GM19239 (cell line): ENCODE data around the gene ZFYVE21.
A peak's percentile ranks its signal among the peaks of the same experiment; 100 is the strongest.

ENCODE experiments used
- DNase-seq: peaks from one replicate; pipeline ENCODE4 v3.0.0; 2011; ENCODE audit warnings: low spot score; ENCODE audit not compliant: insufficient read length
- FAIRE-seq: peaks from 2 replicates; lab custom pipeline; 2011; peaks lifted over from hg19 to GRCh38; lab: Jason Lieb, UNC

ZFYVE21 gene

DNA sequence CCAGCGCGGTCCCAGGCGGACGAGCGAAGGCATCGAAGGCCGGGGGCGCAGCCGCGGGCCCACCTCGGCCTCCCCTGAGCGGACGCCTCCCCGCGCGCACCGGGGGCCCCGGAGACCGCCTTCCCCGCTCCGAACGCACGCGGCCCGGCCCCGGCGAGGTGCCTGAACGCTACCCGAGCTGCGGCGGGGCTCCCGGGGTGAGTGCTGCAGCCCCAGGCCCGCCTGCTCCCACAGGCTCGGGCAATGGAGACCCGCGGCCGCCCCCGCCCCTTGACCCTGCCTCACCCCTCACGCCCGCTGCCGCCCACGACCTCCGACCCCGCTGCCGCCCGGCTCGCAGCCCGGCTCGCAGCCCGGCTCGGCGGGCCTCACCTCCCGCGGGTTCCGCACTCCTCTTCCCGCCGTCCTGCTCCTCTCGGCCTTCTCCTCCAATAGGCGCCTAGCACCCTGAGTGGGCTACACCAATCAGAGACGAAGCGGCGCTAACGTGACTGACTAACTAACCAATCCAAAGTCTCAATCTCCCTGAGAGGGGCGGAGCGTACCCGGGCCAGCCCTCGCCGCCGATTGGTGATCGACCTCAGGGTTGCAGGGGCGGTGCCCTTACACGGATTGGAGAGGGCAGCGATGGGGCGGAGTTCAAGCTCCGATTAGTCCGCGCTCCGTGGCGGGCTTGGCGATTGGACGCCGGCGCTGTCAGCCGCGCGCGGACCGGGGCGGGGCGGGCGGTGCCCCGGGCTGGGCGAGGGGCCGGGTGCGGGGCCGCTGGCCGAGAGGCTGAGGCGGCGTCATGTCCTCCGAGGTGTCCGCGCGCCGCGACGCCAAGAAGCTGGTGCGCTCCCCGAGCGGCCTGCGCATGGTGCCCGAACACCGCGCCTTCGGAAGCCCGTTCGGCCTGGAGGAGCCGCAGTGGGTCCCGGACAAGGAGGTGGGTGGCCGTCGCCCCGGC is at the start of gene ZFYVE21, which contains the start of gene XRCC3:
Gene ZFYVE21, plus strand, starts transcription at position 759 of the 949 bp plus-strand sequence. Its CDS starts 32 bp downstream, at position 791.
Gene XRCC3, minus strand, starts transcription at position 400 of the 949 bp plus-strand sequence. CDS start 4,364 bp downstream, outside the sequence.
- peak; percentile 99 for FAIRE-seq
- peak; percentile 100 for DNase-seq

DNA sequence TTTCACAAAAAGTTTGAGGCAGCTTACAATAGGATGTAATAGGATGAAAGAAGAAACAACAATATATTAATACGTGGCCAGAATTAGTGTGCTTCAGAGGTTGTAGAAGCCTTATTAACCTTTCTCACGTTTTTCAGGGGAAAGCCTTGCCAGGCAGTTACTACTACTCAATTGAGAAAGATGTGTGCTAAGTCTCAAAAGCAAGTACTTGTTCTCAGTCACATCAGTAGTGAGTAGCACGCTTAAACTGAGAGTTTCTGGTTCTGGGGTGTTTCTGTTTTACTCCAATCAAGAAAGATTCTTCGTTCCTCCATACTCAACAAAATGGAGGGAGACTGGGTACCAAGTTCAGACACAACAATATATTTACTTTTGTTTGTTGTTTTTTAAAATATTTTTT is 47.9 kb upstream of the ZFYVE21 start:
- FAIRE-seq: no peak

DNA sequence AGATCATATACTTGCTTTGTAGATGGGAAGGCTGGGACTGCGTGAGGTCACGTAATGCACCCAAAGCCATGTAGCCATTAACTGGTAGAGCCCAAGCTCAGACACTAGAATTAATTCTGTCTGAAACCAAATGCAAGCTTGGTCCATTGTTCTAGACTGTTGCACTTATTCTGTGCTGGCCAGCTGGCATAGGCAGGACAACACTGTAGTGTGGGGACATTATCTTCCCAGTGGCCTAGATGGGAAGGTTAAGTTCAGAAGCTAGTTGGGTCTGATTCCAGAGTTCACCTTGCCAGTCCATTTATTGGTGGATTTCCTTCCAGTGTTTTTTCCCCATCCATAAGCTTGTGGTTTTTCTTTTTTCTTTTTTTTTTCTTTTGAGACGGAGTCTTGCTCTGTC is 47.5 kb upstream of the ZFYVE21 start:
- FAIRE-seq (no peak), DNase-seq (no peak)

More for the DNA sequence above, 47.9 kb upstream of the ZFYVE21 start:
- no peak for DNase-seq

DNA sequence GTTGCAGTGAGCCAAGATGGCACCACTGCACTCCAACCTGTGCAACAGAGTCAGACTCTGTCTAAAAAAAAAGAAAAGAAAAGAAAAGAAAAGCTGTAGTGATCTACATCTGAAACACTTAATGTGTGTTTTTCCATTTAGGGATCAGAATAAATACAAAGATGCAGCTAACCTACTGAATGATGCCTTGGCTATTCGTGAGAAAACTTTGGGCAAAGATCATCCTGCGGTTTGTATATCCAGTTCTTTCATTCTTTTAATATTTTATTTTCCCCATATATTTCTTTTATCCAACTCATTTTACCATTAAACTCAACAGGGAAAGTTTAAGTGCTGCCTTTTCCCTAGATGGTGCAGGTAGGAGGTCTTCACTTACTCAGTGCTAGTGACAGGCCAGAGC is 46.2 kb upstream of the ZFYVE21 start:
- no peak for FAIRE-seq
- no peak for DNase-seq

GRCh38 chr14:103671911-103672310 is 43.7 kb upstream of the ZFYVE21 start:
- DNase-seq (no peak), FAIRE-seq (no peak)

- DNase-seq (no peak), FAIRE-seq (no peak)
Measured at GRCh38 chr14:103675957-103676356, 39.7 kb upstream of the ZFYVE21 start.

- no peak for FAIRE-seq
- DNase-seq: no peak
Measured at GRCh38 chr14:103676881-103677675, 38.5 kb upstream of the ZFYVE21 start.

DNA sequence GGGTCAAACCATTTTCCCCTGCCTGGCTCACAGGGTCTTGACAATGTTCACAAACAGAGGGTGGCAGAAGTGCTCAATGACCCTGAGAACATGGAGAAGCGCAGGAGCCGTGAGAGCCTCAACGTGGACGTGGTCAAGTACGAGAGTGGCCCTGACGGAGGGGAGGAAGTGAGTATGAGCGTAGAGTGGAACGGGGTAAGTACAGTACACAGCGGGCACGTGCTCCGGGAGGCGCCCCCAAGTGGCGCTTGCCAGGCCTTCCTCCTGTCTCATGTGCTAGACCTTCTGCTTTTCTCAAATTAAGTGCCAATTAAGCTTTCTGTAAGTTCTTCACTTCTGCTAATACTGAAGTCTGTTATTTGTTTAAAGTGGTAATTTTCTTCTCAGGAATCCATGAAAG is 36.3 kb upstream of the ZFYVE21 start:
- FAIRE-seq (peak; percentile 88), DNase-seq (peak; percentile 70)

DNA sequence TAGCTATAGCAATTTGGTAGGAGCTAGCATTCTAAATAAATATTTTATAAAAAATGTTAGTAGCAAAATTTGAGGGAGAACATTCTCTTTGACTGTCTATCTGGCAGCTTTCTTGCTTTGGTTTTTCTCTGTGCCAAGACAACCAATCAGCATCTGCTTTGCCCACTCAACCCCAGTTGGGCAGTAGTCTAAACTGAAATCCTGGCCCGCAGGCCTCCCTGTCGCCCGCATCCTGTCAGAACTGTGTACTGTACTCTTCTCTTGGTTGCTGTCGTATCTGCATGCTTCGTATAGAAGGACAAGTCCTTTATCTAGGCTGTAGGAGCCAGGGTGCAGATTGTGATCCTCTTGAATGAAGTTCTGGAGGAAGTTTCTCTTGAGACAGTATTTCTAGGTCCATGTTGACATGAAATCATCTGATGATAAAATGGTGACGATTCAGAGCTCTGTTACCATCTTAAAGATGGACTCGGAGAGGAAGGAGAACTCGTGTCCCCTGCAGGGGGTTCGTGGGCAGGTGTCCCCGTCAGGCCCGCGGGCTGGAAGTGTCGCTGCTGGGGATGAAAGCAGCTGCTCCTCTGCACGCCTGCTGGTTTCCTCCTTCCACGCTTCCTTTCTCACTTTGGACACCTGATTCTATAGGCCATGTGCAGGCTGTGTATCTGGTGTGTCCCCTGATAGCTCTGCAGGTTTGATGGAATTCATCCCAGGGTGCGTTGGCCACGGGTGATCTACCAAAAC is 34.9 kb upstream of the ZFYVE21 start:
- DNase-seq (no peak), FAIRE-seq (no peak)

DNA sequence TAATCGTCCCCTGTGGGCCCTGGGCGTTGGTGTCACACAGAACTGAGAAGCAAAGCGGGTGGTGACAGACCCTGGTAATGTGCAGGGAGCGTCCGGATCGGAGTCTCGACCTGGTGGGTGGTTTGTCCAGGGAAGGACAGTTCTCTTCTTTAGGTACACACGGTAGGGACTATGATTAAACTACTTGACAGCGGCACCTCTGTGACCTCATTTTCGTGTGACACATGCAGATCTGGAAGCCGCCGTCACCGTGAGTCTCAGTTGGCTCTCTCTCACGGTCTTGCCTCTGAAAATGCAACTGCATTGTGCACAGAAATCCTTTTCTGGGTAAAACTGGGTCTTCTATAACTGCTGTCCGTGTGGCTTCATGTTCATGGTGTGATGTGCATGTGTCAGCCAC is 32.5 kb upstream of the ZFYVE21 start:
- no peak for DNase-seq
- no peak for FAIRE-seq

DNA sequence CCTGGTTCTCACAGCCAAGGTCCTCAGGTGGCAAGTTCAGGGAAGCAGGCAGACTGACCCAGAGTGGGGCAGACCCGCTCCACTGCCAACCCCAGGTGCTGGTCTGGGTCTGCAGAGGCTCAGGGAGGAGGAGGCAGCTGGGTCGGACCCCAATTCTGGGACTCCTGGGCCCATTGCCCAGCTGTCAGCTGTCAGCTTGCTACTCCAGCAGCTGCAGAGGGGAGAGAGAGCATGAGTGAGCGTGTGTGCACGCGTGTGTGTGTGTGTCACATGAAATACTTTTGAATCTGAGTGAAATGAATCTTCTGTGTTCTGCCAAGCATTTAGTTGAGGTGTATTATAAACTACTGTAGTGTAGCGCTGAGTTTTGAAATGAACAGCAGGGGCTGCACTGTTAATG is 31.1 kb upstream of the ZFYVE21 start:
- DNase-seq (no peak), FAIRE-seq (no peak)

DNA sequence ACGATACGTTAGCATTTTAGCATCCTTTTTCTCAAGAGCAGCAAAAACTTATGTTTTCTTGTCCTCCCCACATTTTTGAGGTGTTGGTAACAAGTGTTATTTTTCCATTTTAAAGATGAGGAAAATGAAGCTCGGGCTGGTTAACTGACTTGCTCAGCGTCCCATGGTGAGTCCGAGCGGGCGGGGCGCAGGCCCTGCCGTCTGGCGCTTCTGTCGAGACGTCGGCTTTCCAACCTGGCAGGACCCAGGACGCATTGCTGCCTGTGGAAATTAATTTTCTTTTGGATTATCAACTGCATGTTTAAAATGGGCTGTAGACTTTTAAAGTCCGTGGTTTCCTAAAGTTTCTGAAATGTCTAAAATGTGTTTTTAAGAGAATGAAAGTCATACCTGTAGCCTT is 30.7 kb upstream of the ZFYVE21 start:
- FAIRE-seq: no peak
- DNase-seq: no peak

DNA sequence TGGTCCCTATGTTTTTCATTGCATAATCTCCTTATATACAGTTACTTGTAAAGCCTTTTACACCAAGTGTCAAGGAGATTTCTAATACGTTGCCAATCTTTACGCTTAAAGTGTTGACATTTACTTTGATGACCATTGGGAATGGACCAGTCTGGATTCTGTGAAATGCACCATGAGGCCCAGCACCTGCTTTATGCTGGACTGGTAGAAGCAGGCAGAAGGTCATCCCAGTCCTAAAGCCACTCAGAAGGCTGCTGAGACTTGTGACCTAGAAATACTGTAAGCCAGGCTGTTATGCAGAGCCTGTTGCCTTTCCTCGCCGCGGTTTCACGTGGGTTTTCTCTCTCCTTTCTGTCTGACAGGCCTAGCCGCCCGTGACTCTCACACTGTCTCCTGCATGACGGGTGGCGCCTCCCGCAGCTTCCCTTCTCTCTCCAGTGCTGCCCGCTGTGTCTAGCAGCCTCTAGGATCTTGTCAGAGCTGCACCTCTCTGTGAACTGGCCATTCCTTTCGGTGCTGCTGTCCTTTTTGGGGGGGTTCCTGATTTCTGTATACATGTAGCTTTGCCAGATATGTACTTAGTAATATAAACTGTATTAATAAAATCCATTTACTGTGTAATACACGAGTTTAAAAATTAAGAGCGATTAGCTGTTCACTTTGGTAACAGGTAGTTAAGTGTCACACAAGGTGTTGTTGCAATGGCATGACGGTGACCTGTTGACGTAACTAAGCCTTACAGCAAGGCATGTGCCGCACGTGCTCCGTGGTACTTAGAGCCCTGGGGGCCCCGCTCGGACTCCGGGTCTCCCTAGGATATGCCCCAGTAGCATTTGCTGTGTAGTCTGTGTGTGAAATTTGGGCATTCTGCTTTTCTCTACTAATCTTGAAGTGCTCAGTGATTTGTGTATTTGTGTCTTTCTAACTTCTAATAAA is 30.1 kb upstream of the ZFYVE21 start:
- DNase-seq (no peak), FAIRE-seq (no peak)

DNA sequence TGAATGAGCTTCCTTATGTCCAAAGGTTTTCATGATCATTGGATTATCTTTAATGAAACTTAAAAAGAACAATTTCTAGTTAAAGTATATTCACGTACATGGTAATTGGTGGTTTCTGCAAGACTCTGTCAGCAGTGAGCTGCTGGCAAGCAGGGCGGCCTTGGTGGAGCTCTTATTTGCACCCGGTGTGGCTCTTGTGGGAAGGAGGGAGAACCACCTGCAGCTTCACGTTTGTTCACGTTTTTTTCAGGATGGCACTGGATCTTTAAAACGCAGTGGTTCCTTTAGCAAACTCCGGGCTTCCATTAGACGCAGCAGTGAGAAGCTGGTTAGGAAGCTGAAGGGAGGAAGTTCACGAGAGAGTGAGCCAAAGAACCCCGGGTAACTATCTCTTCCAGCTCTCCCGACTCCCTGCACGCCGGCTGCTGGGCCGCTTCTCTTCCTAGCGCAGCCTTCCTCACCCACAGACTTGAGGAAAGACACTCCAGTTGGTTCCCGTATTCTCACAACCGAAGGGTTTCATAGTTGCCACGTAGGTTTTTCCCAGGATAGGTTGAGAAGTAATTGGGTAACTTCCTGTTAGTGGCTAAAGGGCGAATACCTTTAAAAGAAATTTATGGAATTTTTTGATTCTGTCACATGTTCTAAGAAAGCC is 28.7 kb upstream of the ZFYVE21 start:
- no peak for DNase-seq
- FAIRE-seq: no peak

DNA sequence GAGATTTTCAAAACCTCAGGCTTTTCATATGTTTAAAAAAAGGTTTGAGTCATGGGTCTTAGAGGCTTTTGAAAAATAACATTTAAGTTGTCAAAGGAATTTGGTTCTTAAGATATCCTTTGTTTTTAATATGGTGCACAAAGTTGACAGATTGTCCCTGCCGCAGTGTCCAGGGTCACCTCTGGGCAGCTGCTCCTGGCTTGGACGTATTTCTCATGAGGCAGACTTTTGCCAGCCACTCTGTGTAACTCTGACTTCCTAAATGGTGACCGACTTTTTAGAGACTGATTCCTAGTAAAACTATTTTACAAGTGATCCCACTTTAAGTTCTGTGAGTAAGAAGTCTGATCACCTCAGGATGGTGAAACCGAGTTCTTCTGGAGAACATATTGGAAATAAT is 27.9 kb upstream of the ZFYVE21 start:
- no peak for FAIRE-seq
- no peak for DNase-seq

DNA sequence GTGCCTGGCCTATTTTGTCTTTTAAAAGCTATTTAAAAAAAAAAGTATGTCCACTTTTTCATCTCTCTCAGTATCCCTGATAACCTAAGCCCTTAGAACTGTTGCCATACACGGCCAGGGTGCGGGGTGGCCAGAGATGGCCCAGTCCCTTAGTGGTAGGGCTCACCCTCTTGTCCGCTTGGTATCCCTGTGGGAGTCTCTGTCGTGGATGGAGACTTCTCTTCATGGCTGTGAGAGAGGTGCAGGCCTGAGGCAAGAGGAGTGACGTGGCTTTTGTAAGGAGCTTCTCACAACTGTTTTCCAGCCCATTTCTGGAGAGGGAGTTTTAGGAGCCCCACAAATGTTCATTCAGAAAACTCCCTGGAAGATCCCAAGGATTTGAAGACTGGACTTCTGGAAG is 27.2 kb upstream of the ZFYVE21 start:
- no peak for DNase-seq
- FAIRE-seq: no peak

DNA sequence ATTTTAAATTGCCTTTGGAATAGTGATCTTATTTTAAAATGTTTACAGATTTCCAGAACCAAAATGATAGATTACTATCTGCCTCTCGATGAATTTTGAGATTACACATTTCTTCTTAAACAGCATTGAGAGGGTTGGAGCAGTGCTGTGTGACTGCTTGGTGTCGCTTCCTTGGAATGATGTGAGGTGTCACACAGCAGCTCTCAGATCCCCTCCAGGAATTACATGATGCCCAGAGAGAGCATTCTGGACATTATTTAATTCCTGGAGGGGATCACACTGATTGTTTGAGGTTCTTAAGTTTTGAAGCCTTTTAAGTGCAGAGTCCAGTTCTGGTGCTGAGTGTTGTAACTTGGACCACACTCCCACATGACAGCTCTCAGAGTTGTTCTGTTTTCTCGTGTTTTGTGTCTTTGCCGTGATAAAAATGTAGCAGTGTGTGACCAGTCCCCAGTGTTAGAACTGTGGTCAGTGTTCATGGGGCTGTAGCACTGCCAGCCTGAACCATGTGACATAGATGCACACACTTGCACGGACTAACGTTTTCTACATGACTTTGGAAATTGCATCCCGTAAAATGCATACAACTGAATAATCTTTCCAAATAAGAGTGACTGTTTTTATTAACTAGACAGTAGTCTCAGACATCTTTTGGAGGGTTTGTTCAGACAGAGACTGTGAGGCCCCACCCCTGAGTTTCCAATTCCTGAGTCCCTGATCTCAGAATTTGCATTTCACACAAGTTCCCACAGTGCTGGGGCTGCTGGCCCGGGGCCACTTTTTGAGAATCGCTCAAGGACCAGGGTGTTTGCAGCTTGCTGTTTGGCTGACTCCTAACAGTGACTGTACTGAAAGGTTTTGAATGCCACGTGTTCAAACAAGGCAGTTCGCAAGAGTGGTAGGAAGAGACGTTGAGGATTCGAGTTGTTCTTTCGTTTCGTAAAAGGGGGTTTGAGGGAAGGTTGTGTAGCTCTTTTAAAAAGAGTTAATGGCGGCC is 26.4 kb upstream of the ZFYVE21 start:
- FAIRE-seq (peak; percentile 96), DNase-seq (peak; percentile 75)

GRCh38 chr14:103690332-103690731 is 25.3 kb upstream of the ZFYVE21 start:
- FAIRE-seq: no peak
- DNase-seq: no peak
